HG03095 (cell line): ENCODE measurements around the gene ZACN.
"Not testable (repeated sequence)": the region's sequence is repeated elsewhere in the genome, so short reads cannot be mapped to it uniquely, and the experiment has no call there.

Source experiments
- ATAC-seq: cut with Tn5 transposase; IDR thresholded peaks from one replicate; pipeline ENCODE4 v1.9.1; 2021; ENCODE audit warnings: moderate library complexity; ENCODE audit not compliant: unreplicated experiment

ZACN gene

DNA sequence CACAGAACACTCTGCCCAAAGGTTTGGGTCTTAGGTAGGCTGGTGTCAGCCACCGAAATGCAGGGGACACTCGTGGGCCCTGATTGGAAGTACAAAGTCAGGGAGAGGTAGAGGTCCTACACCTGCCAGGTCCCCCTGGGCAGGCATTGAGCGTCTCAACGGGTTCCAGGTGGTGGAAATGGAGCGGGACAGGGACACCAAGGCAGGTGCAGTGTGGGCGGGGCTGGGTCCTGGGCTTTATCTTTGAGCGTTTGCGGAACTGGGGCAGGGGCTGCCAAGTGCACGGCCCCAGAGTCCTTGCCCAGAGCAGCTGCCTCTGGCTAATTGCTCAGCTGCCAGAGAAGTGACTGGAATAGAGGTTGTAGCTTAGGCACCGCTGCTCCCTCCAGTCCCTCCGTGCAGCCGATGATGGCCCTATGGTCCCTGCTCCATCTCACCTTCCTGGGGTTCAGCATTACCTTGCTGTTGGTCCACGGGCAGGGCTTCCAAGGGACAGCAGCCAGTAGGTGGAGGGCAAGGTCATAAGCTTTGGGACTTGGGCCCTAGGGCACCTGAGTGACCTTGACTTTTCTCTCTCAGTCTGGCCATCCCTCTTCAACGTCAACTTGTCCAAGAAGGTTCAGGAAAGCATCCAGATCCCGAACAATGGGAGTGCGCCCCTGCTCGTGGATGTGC, at the start of gene ZACN:
TSS of gene ZACN (plus strand) at position 323 of the 675 bp plus-strand sequence. CDS start at position 406, 83 bp downstream.
- ATAC-seq, result no peak

- no peak for ATAC-seq
These were observed 46.8 kb upstream of the ZACN start for GRCh38 chr17:76032073-76032779.

- no peak for ATAC-seq
These were observed 46.2 kb upstream of the ZACN start for GRCh38 chr17:76032780-76033108.

- no peak for ATAC-seq
These were observed 45.8 kb upstream of the ZACN start for GRCh38 chr17:76033139-76033538.

- no peak for ATAC-seq
These were observed 44.3 kb upstream of the ZACN start for GRCh38 chr17:76034428-76035350.

DNA sequence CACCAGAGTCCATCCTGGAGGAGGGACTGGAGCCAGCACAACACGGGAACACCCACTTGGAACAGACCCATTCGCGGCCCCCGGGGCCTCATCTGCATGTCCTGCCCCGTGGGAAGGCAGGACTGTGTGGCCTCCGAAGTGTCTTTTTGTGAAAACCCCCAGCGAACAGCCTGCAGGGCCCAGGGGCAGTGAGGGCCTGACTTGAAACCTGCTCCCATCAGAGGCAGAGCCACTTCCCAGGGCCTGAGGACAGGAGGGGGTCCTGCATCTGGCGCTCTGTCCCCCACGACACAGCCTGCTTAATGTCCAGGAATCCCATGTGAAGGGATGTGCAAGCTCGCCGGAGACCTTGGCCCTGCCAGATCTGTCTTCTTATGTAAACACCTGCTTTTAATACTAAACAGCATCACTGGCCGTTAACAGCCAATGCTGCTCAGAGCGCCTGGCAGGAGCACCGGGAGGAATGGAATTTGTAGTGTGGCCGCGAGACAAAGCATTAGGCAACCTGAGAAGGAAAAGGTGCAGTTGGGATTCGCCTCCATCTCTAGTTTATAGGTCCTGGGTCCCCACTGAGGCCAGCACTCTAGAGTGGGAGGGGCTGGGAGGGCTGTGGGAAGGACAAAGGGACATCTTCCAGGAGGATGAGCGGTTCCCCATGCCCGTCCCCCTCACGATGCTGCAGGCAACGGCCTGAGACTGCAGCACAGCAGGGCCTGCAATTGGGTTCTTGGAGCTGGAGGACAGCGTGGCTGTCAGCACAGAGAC, 42.3 kb upstream of the ZACN start:
- ATAC-seq, result no peak

- no peak for ATAC-seq
These were observed 40.9 kb upstream of the ZACN start for GRCh38 chr17:76038050-76038449.

GRCh38 chr17:76039121-76039520, 39.9 kb upstream of the ZACN start:
- no peak for ATAC-seq

DNA sequence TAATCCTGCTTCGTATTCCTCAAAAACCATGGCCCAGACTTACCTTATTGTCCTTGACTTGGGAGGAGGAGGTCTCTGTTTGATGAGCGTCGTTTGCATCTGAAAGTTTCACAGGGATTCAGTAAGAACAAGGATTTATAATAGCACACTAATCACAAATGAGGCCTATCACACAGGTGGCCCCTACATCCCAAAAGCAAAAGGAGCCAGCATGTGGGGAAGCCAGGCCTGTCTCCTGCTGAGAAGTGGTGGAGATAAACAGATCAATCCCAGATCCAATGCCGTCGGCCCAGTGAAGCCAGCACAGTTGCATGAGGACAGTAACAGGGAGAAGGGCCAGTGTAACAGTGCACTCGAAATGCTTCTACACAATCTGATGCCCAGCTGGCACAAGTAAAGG, 38.6 kb upstream of the ZACN start:
- ATAC-seq, result no peak

- not testable (repeated sequence) for ATAC-seq
These were observed 36.1 kb upstream of the ZACN start for GRCh38 chr17:76042868-76043267.

DNA sequence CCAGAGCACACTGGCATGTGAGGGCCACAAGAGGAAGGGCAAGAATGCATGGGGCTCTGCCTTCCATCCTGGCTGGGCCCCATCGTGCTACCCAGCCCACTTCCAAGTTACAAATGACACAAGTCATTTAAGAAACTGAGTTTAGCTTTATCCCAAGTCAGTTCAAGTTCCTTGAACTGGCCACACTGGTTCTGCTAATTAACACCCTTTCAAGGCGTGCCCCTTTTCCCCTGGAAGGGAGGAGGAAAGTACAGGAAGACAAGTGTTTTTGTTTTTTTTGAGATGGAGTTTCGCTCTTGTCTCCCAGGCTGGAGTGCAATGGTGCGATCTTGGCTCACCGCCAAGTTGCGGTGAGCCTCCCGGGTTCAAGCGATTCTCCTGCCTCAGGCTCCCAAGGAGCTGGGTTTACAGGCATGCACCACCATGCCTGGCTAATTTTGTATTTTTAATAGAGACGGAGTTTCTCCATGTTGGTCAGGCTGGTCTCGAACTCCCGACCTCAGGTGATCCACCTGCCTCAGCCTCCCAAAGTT, 34.4 kb upstream of the ZACN start:
- ATAC-seq, result not testable (repeated sequence)

DNA sequence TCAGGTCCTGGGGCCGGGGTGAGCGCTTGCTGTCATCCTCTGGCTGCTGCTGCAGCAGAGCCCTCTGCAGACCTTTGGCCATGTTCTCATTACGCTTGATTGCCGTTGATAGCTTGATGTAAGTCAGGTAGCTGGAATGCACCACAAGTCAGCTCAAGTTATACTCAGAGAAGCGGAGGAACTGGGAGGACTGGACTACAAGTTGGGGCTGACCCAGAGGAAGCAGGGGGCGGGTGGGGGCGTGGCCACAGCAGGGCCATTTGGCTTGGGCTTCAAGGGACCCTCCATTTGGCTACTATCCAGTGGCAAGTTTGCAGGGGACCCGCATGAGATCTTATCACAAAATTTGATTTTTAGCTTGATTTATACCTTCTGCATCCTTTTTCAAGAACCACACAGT, 32.9 kb upstream of the ZACN start:
- no peak for ATAC-seq

GRCh38 chr17:76048025-76048605, 30.9 kb upstream of the ZACN start:
- ATAC-seq, result no peak

DNA sequence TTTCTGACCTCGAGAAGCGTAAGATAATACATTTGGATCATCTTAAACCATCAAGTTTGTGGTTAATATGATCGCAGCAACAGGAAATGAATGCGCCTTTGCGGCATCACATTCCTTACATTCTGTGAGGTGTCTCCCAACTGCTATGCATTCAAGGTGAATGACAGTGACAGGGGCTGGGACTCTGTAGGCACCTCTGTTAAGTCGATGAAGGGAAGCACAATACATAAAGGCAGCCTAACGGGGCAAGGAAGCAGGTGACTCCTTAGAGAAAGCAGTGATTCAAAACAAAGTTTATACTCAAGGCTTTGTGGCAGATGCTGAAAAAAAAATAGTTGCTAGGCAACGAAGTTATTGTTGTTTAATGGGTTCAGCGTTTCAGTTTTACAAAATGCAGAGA, 30.3 kb upstream of the ZACN start:
- no peak for ATAC-seq

- no peak for ATAC-seq
These were observed 29.7 kb upstream of the ZACN start for GRCh38 chr17:76049239-76049638.

- ATAC-seq, result no peak
These were observed 29.0 kb upstream of the ZACN start for GRCh38 chr17:76049836-76050537.

GRCh38 chr17:76050538-76051467, 28.2 kb upstream of the ZACN start:
- ATAC-seq, result no peak

GRCh38 chr17:76051561-76051960, 27.4 kb upstream of the ZACN start:
- no peak for ATAC-seq
